Endothelial cell of umbilical vein (primary cell): Measurements from ENCODE around the gene TMPRSS4. TPM values are rescaled to one million over a fixed set of nuclear protein-coding genes. Genes with fewer than 3 reads are reported as not detected.

Source experiments
- BruUV-seq: library from RNA; stranded (reverse); fragments of 400-500 nt; replicated peaks from 2 replicates; lab custom pipeline; 2021; lab: Mats Ljungman, UMichigan
- CTCF ChIA-PET: fragments of 300-600, 350-600 bp; sonication (Branson Sonifier 250); formaldehyde crosslinking; loops from one replicate; lab custom pipeline; 2021; ENCODE audit warnings: antibody characterized with exemption, inconsistent platforms; lab: Charles Lee
- POLR2A ChIA-PET: fragments of 300-600, 350-600 bp; sonication (Branson Sonifier 250); formaldehyde crosslinking; loops from one replicate; lab custom pipeline; 2021; ENCODE audit warnings: antibody characterized with exemption, inconsistent platforms; lab: Charles Lee
- DNase-seq: peaks from one replicate; pipeline ENCODE4 v3.0.0-alpha.2; 2011; ENCODE audit warnings: low read depth, low spot score
- FAIRE-seq: peaks from 2 replicates; lab custom pipeline; 2011; peaks lifted over from hg19 to GRCh38; lab: Jason Lieb, UNC
- H2AFZ ChIP-seq: 2 replicates; pipeline ENCODE4 v1.6.0; 2012; ENCODE audit warnings: low read depth, low read length, control low read depth, inconsistent platforms
- H3K27ac ChIP-seq: 2 replicates; pipeline ENCODE4 v1.5.1; 2011; ENCODE audit warnings: low read depth, mild to moderate bottlenecking, control low read depth, low read length, moderate library complexity; ENCODE audit not compliant: insufficient read depth
- H3K27me3 ChIP-seq, 2 experiments: 2 replicates each; pipeline versions ENCODE4 v1.6.0 to v1.6.1; 2011; ENCODE audit warnings: low read length in 2 of 2, mixed read lengths in 1 of 2; ENCODE audit not compliant: control insufficient read depth in 2 of 2, insufficient read depth in 2 of 2
- H3K36me3 ChIP-seq, 2 experiments: 2 replicates in 1 of 2; 3 replicates in 1 of 2; pipeline ENCODE4 v1.5.1; 2011; ENCODE audit warnings: low read length in 2 of 2, mild to moderate bottlenecking in 1 of 2, moderate library complexity in 1 of 2; ENCODE audit not compliant: control insufficient read depth in 2 of 2, insufficient read depth in 2 of 2; ENCODE audit errors: extremely low read depth in 1 of 2
- H3K4me1 ChIP-seq: 3 replicates; pipeline ENCODE4 v1.5.1; 2011; ENCODE audit warnings: mild to moderate bottlenecking, low read length; ENCODE audit not compliant: control insufficient read depth, insufficient read depth; ENCODE audit errors: extremely low read depth
- H3K4me2 ChIP-seq: 2 replicates; pipeline ENCODE4 v1.6.1; 2011; ENCODE audit warnings: low read length, control low read depth, mixed read lengths; ENCODE audit not compliant: insufficient read depth
- H3K4me3 ChIP-seq, 3 experiments: fragments of 200-600 bp in 1 of 3; sonication (generic), shearing (Covaris generic) in 1 of 3; replicated peaks in 1 of 3; 2 replicates each; pipeline ENCODE4 v1.5.1; 2011 to 2016; ENCODE audit warnings: control low read depth in 3 of 3, low read length in 3 of 3, mild to moderate bottlenecking in 2 of 3, inconsistent platforms in 1 of 3, low read depth in 1 of 3, moderate library complexity in 1 of 3; ENCODE audit not compliant: insufficient read depth in 1 of 3
- H3K79me2 ChIP-seq: 2 replicates; pipeline ENCODE4 v1.6.0; 2012; ENCODE audit warnings: low read length, inconsistent platforms; ENCODE audit not compliant: control insufficient read depth, insufficient read depth
- H3K9ac ChIP-seq: replicated peaks from 2 replicates; pipeline ENCODE3; 2011; ENCODE audit warnings: low read length, control low read depth; ENCODE audit not compliant: insufficient read depth; ENCODE audit errors: extremely low read depth
- H3K9me1 ChIP-seq: replicated peaks from 3 replicates; pipeline ENCODE4 v1.6.0; 2011; ENCODE audit warnings: mild to moderate bottlenecking, low read length; ENCODE audit not compliant: control insufficient read depth, insufficient read depth; ENCODE audit errors: extremely low read depth
- H3K9me3 ChIP-seq: replicated peaks from 2 replicates; pipeline ENCODE4 v1.5.1; 2012; ENCODE audit warnings: low read length, inconsistent platforms; ENCODE audit not compliant: control insufficient read depth, insufficient read depth
- H4K20me1 ChIP-seq: replicated peaks from 2 replicates; pipeline ENCODE3; 2011; ENCODE audit warnings: mild to moderate bottlenecking, low read length; ENCODE audit not compliant: control insufficient read depth, insufficient read depth; ENCODE audit errors: extremely low read depth
- CTCF ChIP-seq, 2 donors: IDR thresholded peaks; 1 replicate in 1 of 2; 2 replicates in 1 of 2; pipeline ENCODE4 v1.5.1; 2011; ENCODE audit warnings: low read length in 2 of 2, mild to moderate bottlenecking in 2 of 2, moderate library complexity in 2 of 2, control low read depth in 1 of 2, inconsistent platforms in 1 of 2, low read depth in 1 of 2; ENCODE audit not compliant: insufficient read depth in 1 of 2; ENCODE audit errors: extremely low read depth in 1 of 2
- EZH2 ChIP-seq: IDR thresholded peaks from 2 replicates; pipeline ENCODE4 v1.6.1; 2012; ENCODE audit warnings: borderline replicate concordance, low read depth, mild to moderate bottlenecking, moderate library complexity, low read length, inconsistent platforms; ENCODE audit not compliant: severe bottlenecking
- FOS ChIP-seq: IDR thresholded peaks from 2 replicates; pipeline ENCODE4 v1.6.1; 2011; ENCODE audit warnings: mild to moderate bottlenecking, low read length, moderate library complexity, borderline replicate concordance; ENCODE audit not compliant: insufficient read depth
- GATA2 ChIP-seq: IDR thresholded peaks from 2 replicates; pipeline ENCODE4 v1.7.0; 2011; ENCODE audit warnings: low read depth, mild to moderate bottlenecking, moderate library complexity, mixed read lengths, low read length; ENCODE audit not compliant: insufficient read length, insufficient read depth
- JUN ChIP-seq: IDR thresholded peaks from 2 replicates; pipeline ENCODE4 v1.6.1; 2011; ENCODE audit warnings: borderline replicate concordance, low read depth; ENCODE audit not compliant: insufficient read length, insufficient read depth
- MAX ChIP-seq: IDR thresholded peaks from 2 replicates; pipeline ENCODE4 v1.6.1; 2011; ENCODE audit not compliant: insufficient read depth, insufficient read length
- MYC ChIP-seq: IDR thresholded peaks from one replicate; pipeline ENCODE4 v1.6.1; 2011; ENCODE audit warnings: mild to moderate bottlenecking, low read depth, low read length
- POLR2A ChIP-seq: IDR thresholded peaks from 2 replicates; pipeline ENCODE4 v1.6.1; 2012; ENCODE audit warnings: low read depth, mild to moderate bottlenecking, control low read depth, low read length
- POLR2AphosphoS5 ChIP-seq: IDR thresholded peaks from 2 replicates; pipeline ENCODE4 v1.6.1; 2012; ENCODE audit warnings: low read depth, mild to moderate bottlenecking, control low read depth, low read length, moderate library complexity; ENCODE audit not compliant: insufficient read depth
- dilution Hi-C: fragments of 300-500 bp; cut with MboI; formaldehyde crosslinking; loops from one replicate; pipeline ENCODE4 v1.15.0; 2019; ENCODE audit warnings: low sequenced_read_pairs; ENCODE audit not compliant: extremely low pct_ligation_motif_present
- intact Hi-C: fragments of 100-400 bp; cut with micrococcal nuclease; formaldehyde crosslinking; loops from one replicate; pipeline ENCODE4 v1.10.0; 2022
- polyA plus RNA-seq, 4 experiments: library from polyadenylated mRNA; depleted of rRNA in 3 of 4; stranded (reverse) in 3 of 4; unstranded in 1 of 4; fragments of >200 nt; gene quantifications; 2 replicates each; pipeline versions ENCODE4 v1.2.1 to v1.2.3, GENCODE V29; 2011 to 2012; ENCODE audit warnings: missing spikeins in 1 of 4
- total RNA-seq: library from RNA; stranded (reverse); gene quantifications from 2 replicates; pipeline ENCODE4 v1.2.3, GENCODE V29; 2021

The TMPRSS4 gene
- total and polyA plus RNA-seq, 2 donors (not counting 3 experiments of a cell fraction or from before 2014, with no cell fraction given): not detected

- DNase-seq (no peak), FAIRE-seq (no peak)
- H3K4me1 ChIP-seq: no peaks in the 10 kb centered on the region
- H2AFZ ChIP-seq: no peak overlapping the region
- H3K9ac ChIP-seq: no peak overlapping the region
- no peaks in the 10 kb centered on the region for H4K20me1 ChIP-seq
- intact Hi-C loops: no loop called here
- POLR2A ChIA-PET: no interaction called here
- H3K4me2 ChIP-seq: no peak overlapping the region
- no peak for TF ChIP-seq FOS
- no peak for TF ChIP-seq MAX
- no peak for TF ChIP-seq JUN
- no peak for TF ChIP-seq CTCF (IDR thresholded peaks at IDR 0.05; ENCODE audit: extremely low read depth in 1 of 2, insufficient read depth in 1 of 2, low read depth in 1 of 2, low read length in 2 of 2)
- TF ChIP-seq EZH2: no peak
- TF ChIP-seq POLR2A: no peak
- TF ChIP-seq POLR2AphosphoS5: no peak
- TF ChIP-seq GATA2: no peak
- TF ChIP-seq MYC: no peak
- no peaks in the 10 kb centered on the region for H3K79me2 ChIP-seq
- no peaks in the 10 kb centered on the region for H3K36me3 ChIP-seq
- H3K9me1 ChIP-seq: no peaks in the 10 kb centered on the region
- no peak overlapping the region for H3K4me3 ChIP-seq
- dilution Hi-C loops: no loop called here
- peaks cover 6 to 21% of the 10 kb centered on the region in 2 experiments for H3K27me3 ChIP-seq
- CTCF ChIA-PET: interaction anchor here (1.0 kb wide), 1 partner anchor 360 kb away, joined by 3 read pairs; no protein-coding TSS in a partner anchor
- H3K27ac ChIP-seq: no peak overlapping the region
- BruUV-seq: no TSS peak
- H3K9me3 ChIP-seq: no peaks in the 10 kb centered on the region
Measured at GRCh38 chr11:118167253-118167652, 90.4 kb downstream of the TMPRSS4 start.
